ENCODE results near the gene RYR3.

Gene RYR3

DNA sequence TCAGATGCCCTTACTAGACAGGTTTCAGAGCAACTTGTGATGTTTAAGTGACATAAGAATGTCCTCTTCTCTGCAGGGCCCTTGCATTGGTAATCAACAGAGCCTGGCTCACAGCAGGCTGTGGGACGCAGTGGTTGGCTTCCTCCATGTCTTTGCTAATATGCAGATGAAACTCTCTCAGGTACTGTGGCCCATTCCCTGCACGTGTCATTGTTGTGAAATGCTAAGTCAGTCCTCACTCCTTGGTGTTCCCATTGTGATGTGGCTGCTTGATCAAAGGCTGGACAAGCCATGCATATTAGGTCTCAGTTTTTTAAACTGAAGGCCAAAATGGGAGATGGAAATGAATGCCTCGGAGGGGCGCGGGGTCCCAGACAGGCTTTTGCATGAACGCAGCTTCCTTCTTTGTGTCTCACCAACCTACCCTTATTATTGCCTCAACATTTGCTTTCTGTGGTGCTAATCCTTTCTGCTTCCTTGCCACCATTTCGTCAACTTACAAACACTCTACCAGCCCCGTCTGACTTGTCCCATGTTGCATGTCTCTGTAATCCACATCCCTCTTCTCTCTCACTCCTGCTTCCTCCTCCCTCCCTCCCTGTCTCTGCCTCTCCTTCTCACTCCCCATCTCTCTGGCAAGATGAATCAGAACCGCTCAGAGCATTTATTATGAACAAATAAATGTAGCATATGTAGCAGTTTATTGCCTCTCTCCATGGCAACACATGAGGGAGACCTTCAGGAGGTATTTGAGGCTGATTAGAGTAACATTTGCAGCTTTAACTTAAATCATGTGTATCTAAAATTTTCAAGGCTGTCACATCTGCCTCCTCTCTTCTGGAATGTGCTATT is 524.4 kb downstream of the RYR3 start:
- DNase-seq (ENCODE audit: low read depth) = no peak

DNA sequence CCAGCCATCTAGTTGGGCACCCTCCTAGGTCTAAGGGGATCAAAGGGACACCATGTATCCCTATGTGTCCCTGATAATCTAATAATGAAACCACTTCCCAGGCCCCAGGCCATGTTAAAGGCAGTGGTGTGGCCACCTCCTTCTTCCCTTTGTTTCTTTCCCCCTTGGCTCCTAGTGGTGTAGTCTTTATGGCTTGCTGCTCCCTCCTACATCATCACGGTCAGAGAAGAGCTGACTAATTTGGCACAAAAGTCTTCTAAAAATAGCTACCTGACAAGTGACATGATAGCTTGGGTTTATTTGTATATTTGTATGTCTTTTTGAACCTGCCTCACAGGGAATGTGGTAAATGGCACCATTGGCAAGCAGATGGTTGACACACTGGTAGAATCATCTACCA is 526.5 kb downstream of the RYR3 start:
- DNase-seq (ENCODE audit: low read depth) = no peak

DNA sequence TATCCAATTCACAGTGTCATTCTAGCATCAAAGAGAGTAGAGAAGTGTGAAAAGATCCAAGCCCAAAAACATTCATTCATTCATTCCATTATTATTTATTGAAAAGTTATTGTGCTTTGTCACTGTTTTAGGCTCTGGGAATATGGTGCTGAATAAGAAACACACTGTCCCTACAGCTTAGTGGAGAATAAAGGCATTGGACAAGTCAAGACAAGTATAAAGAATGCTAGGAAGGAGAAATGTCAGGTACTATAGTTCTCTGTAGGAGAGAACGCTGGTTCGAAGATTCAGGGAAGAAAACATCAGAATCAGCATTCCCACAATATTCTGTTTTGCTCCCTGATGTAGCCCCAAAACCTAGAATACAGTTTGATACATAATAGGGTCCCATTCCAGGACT is 528.8 kb downstream of the RYR3 start:
- DNase-seq (ENCODE audit: low read depth) = no peak

DNA sequence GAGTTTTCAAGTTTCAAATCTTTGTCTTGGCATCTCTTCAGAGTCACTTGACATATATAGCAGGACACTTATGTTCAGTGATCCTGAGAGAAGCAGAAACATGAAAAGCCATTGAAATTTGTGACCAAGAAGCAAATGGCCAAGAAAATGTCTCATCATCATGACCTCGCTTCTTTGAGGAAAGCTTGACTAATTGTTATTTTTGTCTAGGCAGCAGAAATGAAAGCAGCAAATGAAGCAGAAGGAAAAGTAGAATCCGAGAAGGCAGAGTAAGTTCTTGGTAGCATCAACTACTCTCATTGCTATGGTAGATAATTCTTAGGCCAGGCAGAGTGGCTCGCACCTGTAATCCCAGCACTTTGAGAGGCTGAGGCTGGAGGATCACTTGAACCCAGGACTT is 529.8 kb downstream of the RYR3 start:
- DNase-seq (ENCODE audit: low read depth) = no peak

DNA sequence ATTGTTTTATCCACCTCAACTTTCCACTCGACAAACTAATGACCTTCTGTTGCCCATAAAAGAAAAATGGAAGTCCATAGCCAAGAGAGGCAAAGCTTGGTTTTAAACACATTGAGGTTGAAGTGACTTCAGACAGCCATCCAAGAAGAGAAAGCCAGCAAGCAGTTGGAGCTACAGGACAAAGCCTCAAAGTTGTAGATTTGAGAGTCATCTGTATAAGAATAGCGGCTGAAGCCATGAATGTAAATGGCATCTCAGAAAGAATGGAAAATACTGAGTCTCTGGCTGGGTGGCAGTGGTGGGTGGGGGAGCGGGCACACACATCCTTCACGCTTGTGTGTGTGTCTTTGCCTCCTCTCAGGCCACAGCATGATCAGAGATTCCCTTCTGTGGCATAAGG is 533.4 kb downstream of the RYR3 start:
- DNase-seq (ENCODE audit: low read depth) = no peak

DNA sequence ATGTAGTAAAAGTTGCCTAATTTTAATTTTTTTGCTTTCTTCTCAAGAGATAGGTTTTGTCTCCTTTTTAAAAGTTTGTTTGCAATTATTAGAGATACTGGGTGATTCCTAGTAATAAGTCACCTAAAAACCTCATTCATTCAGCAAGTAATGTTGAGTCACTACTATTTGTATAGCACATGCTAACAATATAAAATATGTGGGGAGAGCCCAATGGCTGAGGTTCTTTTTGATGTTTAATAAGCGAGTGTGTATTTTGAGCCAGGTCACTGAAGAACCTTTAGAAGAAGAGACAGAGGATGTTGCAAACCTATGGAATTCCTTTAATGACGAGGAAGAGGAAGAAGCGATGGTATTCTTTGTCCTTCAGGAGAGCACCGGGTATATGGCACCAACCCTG is 533.8 kb downstream of the RYR3 start:
- no peak for DNase-seq (ENCODE audit: low read depth)

DNA sequence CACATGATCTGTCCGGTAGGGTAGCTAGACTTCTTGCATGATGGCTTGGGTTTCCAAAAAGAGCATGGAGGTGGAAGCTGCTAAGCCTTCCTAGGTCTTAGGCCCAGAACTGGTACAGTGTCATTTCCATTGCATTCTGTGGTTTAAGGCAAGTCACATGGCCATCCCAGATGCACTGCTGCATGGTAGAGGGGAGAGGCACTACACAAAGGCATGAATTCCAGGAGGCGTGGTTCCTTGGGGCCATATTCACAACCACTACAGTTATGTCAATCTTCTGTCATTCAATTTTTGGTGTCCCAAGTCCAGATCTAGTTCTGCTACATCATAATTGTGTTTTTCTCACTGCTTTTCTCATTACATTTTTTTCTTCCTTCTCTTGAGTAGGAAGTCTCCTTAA is 535.4 kb downstream of the RYR3 start:
- no peak for DNase-seq (ENCODE audit: low read depth)

DNA sequence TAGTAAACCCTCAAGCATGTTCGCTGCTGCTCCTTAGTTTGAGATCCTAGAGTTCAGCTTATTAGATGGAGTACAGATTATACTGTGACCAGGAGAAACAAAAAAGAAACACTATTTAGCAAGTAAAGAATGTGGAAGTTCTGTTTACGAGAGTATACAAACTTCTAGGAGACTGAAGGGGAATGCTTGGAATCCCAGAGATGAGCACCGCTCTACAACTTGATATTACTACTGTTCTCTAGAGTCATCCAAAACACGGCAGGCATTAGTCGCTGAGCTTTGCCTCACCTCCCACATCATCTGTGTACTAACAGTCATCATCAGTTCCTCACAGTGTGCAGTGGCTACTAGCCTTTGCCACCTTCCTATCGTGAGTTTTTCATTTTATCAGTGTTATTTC is 536.1 kb downstream of the RYR3 start:
- no peak for DNase-seq (ENCODE audit: low read depth)

DNA sequence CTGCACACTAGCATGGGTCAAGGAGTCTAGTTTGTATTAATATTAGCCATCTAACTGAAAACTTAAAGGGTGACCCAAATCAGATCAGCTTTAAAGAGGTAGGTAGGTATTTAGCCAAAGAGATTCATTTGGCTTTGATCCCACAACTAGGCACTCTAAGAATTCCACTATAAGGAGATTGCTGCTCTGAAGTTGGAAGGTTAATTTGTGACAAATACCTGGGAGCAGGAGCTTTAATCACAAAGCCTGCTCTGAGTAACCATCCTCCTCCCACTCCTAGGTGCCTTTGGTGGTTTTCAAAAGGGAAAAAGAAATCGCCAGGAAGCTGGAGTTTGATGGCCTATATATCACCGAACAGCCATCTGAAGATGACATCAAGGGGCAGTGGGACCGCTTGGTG is 537.2 kb downstream of the RYR3 start:
- no peak for DNase-seq (ENCODE audit: low read depth)

DNA sequence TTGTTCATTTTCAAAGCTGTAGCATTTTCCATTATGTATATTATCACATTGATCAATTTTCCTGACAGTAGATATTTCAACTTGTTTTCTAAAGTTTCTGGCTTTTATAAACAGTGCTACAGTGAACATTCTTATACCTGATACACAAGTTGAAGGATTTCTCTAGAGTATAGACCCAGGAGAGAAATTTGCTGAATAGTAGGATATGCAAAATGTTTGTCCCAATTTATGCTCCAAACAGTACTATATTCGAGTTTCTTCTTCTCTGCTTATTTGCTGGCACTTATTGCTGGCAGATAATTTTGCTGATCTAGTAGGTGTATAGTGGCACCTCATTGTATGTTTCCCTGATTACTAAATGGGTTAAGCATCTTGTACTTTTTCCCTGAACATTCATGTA is 540.3 kb downstream of the RYR3 start:
- DNase-seq (ENCODE audit: low read depth) = no peak

DNA sequence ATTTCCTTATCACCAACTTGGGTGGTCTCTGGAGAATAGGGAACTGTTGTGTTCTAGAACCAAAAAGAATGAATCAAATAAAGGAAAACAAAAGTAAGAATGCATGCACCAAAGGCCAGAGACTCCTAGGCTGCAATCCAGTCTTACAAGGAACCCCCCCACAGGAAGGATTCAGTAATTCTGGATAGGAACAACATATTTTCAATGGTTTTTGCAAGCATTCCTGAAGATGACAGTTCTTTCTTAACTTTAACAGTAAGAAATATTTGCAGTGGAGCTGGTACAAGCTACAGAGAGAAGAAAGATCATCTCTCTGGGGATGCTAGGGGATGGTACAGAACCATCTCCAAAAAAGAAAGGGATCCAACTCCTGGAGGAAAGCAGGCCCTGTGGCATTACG is 541.3 kb downstream of the RYR3 start:
- no peak for DNase-seq (ENCODE audit: low read depth)

DNA sequence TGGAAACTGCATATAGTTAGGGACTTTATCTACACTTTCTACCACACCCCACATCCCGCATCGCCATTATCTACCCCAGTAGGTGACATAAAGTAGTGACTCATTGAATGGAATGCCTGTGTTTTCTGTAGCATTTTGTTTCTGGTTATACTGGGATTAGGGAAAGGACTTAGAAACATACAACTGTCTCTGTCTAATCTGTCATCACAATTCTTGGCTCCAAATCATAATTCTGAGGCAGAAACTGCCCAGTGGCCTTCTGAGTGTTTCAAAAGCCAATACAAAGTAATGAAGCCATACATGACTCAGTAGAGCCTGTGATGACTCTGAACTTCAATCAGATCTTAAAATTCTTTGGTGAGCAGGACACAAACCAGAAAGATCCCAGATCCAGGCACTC is 541.8 kb downstream of the RYR3 start:
- no peak for DNase-seq (ENCODE audit: low read depth)

DNA sequence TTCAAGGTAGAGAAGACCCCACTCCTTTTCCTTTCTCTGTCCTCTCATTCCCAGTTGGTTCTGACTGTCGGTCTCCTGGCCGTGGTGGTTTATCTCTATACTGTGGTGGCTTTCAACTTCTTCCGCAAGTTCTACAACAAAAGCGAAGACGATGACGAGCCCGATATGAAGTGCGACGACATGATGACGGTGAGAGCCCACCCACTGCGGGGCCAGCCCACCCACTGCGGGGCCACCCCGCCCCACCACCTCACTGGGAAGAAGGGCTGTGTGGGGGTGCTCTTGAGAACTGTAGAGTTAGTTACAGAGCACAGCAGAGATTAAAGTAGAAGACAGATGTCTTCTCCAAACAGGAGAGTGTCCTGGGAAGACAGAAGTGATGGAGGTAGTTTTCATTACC is 547.0 kb downstream of the RYR3 start:
- no peak for DNase-seq (ENCODE audit: low read depth)

DNA sequence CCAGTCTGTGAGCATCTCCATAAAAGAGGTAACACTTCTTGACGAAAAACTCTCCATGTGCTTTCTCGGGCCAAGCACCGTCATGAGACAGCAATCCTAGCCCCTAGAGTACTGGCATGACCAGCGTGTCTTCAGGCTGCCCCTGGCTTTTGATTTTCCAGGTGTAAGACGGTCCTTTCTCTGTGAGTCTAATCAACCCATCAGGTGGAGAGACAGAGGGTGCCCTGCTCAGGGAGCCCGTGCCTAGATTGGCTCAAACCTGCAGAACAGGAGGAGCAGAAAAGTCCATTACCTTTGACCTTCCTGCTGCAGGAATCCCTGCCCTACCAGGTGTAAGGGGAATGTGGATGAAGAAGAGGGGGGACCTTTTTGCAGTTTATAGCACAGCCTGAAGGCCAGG is 548.1 kb downstream of the RYR3 start:
- DNase-seq (ENCODE audit: low read depth) = no peak

DNA sequence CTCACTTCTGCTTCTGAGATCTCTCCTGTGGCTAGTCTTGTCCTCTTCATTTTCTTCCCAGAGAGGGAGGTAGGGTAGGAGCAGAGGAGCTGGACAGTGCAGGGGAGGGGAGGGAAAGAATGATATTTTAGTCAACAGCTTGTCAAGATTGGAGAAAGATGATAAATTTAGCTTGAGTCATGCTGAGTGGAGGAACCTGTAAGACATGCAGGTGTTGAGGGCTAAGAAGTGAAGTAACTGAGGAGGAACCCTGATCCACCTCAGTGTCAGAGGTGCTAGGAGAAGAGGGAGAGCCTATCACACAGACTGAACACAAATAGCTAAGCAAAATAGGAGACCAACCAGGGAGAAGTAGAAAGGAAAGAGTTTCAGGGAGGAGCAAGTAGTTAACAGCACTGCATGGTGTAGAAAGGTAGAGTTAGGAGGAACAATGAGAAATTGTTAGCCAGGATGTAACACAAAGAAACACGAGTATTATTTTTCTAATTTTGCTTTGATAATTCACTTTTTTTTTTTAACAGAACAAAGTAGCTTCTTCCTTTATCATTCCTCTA is 549.3 kb downstream of the RYR3 start:
- no peak for DNase-seq (ENCODE audit: low read depth)

DNA sequence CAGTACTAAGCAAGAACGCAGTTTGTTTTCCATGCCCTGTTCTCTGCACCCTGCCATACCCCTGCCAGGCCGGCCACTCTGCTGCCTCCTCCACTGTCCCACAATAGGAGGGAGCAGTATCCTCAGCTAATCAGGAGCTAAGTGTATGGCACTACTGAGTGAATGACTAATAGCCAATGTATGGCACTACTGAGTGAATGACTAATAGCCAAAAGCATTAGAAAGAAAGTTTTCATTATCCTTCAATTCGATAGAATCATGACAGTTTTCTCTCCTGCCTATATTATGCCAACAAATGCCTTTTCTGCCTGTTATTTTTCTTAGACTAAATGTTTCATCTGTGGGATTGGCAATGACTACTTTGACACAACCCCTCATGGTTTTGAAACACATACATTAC is 550.0 kb downstream of the RYR3 start:
- no peak for DNase-seq (ENCODE audit: low read depth)

DNA sequence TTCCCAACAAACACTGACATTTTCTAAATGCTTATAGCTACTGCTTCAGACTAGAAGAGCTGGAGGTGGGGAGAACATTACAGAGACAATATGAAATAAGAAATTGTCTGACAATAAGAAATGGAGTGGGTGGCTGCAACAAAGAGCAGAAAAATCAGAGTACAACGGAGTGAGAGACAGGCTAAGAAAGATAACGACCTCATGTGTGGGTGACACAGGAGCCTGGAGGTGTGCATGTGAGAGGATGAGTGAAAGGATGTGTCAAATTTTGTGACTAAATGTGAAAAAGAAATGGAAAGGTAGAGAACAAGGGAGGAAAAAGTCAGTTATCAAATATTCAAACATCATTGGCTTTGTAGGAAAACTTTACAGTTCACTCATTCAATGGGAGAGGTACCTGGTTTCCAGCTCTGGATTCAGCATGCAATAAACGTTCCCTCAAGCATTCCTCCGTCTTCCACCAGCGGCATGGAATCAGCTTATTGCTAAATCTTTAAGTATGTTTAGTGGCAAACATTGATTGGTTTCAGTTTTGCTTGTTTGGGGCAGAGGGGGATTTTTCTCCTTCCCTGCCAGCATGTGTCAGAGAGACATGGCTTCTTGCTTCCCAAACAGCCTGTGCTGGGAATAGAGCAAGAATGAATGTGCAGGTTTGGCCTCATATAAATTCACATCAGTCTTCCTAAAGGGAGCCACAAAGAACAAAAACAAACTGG is 553.8 kb downstream of the RYR3 start:
- no peak for DNase-seq (ENCODE audit: low read depth)

DNA sequence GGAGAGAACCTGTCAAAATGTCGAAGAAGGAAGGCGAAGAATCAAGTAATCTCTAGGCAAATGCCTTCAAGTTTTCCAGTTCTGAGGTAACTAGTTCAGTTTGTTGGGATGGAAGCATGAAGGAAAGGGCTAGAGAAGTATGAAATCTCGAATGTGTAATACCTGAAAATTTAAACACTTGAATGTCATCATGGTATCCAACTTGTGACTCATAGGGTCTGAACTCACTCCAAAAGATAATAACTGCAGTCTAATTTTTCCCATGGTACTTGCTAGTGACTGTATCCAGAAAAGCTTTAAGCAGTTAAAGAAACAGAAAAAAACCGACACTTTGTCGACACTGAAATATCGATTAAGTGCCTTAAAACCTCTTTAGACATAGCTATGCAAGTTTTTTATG is 554.6 kb downstream of the RYR3 start:
- no peak for DNase-seq (ENCODE audit: low read depth)

DNA sequence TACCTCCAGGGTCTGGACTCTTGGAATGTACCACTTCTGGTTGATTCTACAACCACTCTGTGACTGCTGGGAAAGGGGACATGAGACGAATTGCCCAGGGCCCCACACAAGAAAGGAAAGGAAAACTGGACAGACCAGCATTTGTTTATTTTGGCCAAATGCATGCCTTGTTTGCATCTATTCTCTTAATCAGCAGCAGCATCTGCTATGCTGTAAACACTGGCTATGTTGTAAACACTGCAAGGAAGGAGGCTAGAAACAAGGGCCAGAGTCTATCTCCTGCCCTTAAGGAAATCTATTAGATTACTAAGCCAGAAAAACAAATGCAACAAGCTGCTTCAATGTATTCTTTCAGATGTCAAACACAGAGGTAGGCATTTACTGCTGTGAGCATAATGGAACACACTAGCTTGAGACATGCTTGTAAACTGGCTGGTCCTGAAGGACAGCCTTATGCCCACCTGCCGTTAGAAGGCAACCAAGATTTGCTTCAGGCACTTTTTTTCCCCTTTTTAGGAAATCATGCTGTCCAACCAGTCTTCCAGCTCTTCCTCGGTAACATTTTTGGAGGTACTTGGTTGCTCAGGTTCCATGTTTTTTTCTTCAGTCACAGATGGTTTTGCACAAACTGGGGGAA is 555.5 kb downstream of the RYR3 start:
- no peak for DNase-seq (ENCODE audit: low read depth)

DNA sequence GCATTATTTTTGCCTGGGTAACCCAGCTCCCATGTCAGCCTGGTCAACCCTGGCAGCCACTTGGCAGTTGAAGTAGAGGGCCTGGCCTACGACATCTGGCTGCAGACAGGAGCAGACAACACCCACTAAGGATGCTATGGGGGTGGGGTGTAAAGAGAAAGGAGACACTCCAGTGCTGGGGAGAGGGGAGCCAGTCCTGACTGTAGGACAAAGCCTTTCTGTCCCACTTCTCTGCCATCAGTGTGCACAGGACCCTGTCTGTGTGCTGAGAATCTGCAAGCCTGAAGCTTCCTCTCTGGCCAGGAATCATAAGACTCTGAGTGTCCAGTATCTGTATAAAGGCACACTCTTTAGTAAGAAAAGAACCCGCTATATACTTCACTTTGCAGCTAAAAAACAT is 561.2 kb downstream of the RYR3 start:
- no peak for DNase-seq (ENCODE audit: low read depth)

DNA sequence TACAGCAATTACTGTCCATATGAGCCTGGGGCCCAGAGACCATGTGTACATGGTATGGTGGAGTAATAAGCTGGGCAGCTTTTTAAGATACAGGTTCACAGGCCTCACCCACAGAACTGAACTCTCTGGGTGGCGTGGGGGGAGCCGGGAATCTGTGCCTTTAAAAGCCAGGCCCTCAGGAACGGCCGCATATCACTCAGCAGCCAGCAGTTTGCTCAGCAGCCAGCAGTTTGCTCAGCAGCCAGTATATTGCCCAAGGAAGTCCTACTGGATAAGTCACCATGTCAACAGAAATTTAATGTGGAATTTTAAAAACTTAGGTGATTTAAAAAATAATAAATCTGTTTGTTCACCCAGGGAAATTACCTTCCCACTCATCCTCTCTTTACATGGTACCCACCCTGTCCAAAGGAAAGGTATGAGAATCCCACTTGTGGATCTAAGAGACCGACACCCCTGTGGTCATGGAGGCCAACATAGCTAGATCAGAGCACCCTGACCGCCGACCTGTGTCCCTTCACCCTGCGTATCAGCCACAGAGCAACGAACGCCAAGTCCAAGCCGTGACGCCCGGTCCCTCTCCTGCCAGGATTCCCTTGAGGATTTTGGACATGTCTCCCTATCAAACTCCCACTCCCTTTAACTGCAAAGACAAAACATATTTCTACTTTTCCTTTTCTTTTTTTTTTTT is 561.8 kb downstream of the RYR3 start:
- DNase-seq (ENCODE audit: low read depth) = no peak

DNA sequence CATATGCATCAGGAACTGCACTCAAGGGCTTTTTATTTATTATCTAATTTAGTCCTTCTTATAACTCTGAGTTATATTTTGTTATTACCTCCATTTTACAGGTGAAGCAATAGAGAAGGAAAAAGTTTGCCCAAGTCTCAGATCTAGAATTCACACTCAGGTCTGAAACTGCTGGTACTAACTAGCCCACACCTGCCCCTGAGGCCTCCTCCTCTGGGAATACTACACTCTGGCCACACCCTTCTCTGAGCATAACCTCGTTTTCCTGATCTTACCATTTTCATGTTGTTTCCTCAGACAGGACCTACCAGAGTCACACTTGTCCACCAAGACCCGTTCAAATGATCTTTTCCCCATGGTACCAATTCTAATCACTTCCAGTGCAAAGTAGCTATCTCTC is 563.4 kb downstream of the RYR3 start:
- DNase-seq (ENCODE audit: low read depth) = no peak

All from stimulated activated CD8-positive, alpha-beta memory T cell treated with anti-CD3 and anti-CD28 coated beads, Interleukin-15, amount 100 ng/mL, for 24 hours (primary cell).